ENCODE results near the gene TAOK3.
"Not testable (repeated sequence)": the region's sequence is repeated elsewhere in the genome, so short reads cannot be mapped to it uniquely, and the experiment has no call there.

The TAOK3 gene

GRCh38 chr12:118334939-118335567, 37.7 kb downstream of the TAOK3 start:
- DNase-seq, result no peak

DNA sequence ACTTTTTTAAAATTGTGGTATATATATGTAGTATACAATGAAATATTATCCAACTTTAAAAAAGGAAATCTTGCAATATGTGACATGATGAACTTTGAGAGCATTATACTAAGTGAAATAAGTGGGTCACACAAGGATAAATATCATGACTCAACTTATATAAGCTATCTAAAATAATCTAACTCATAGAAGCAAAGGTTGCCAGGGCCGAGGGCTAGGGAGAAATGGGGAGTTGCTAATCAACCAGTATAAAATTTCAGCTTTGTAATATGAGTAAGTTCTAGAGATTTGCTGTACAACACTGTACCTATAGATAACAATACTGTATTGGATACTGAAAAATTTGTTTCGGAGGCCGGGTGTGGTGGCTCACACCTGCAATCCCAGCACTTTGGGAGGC, 38.5 kb downstream of the TAOK3 start:
- DNase-seq, result no peak

DNA sequence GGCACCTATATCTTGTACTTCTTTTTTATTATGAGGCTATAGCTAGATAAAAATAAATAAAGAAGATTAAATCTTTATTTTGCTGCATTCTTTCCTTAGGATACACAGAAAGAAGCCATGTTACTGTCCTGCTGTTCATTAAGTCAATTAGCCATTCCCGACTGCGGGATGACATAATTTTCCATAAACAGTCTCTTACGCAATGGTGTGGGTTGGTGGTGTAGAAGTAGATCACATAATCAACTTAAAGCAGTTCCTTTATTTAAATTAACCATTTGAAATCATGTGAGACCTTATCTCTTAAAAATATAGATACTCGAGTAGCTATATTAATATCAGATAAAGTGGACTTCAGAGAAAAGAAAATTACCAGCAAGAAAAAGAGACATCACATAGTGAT, 40.2 kb downstream of the TAOK3 start:
- no peak for DNase-seq

GRCh38 chr12:118330421-118331018, 42.2 kb downstream of the TAOK3 start:
- DNase-seq, result no peak

- no peak for DNase-seq
Observed at GRCh38 chr12:118328486-118329330, 44.0 kb downstream of the TAOK3 start.

DNA sequence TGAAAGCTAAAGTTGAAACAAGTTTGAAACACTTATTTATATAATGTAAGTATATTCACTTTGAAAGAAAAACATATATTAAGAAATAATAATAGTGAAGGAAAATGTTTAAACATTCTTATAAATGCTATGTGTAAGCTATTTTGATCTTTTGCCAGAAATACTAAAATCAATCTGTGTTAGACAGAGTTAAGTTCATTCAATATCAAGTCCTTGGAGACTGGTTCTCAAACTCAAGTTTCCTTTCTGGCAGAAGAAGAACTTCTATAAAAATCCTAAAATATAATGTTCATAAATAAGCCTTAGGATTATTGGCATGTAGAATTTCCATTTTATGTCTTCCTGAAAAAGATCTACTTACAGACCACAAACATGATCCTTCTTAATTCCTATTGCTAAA, 45.3 kb downstream of the TAOK3 start:
- DNase-seq, result no peak

DNA sequence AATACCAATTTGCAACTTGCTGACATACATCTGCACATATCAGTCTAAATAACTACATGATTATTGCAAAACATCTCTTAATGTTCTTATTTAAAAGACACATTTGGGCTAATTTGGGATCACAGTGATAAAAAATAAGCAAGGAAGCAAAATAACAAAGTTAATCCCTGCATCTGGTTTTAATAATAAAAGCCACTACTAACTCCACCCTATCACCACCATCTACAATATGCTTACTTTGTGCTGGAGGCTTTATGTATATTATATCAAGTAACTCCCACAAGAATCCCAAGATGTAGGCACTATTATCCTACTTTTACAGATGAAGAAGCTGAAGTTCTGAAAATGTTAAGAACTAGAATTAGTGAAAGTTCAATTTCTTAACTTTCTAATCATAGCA, 45.7 kb downstream of the TAOK3 start:
- no peak for DNase-seq

DNA sequence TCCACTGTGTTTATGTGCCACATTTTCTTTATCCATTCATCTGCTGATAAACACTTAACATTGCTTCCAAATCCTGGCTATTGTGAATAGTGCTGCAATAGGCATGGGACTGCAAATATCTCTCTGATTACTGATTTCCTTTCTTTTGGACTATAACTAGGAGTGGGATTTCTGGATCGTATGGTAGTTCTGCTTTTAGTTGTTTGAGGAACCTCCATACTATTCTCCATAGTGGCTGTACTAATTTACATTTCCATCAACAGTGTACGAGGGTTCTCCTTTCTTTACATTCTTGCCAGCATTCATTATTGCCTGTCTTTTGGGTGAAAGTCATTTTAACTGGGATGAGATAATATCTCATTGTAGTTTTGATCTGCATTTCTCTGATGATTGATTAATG, 47.6 kb downstream of the TAOK3 start:
- no peak for DNase-seq

DNA sequence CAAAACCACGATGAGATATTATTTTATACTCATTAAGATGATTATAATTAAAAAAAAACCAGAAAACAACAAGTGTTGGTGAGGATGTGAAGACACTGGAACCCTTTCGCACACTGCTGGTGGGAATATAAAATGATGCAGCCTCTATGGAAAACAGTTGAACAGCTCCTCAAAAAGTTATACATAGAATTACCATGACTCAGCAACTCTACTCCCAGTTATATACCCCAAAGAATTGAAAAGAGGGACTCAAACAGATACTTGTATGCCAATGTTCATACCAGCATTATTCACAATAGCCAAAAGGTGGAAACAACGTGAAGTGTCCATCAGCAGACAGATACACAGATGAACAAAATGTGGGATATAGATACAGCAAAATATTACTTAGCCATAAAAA, 53.1 kb downstream of the TAOK3 start:
- DNase-seq, result no peak

GRCh38 chr12:118318744-118319143, 54.0 kb downstream of the TAOK3 start:
- no peak for DNase-seq

DNA sequence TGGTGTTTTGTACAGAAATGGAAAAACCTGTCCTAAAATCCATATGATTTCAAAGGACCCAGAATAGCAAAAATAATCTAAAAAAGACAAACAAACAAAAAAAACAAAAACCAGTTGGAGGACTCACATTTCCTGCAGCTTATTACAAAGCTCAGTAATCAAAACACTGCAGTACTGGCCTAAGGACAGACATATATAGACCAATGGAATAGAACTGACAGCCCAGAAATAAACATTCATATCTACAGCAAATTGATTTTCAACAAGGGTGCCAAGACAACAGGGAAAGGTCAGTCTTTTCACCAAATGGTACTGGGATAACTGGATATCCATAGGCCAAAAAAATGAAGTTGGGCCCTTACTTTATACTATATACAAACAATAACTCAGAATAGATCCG, 55.0 kb downstream of the TAOK3 start:
- no peak for DNase-seq

DNA sequence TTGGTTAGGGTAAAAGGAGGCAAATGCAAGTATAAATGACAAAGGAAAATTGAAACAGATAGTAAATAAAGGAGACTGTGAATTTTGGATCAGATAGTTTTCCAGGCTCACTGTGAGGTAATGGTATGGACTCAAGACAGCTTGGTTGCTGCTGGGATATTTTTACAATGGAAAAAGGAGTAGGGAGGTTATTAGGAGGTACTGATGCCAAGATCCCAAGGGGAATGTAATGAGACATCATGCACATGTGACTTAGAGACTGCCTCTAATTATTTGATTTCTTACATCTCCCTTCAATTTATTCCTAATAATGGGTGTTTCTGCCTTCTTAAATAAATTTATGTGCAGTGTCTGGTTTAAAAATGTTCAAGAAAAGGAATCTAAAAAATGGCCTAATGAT, 56.9 kb downstream of the TAOK3 start:
- DNase-seq, result no peak

GRCh38 chr12:118312578-118312977, 60.1 kb downstream of the TAOK3 start:
- DNase-seq, result no peak

DNA sequence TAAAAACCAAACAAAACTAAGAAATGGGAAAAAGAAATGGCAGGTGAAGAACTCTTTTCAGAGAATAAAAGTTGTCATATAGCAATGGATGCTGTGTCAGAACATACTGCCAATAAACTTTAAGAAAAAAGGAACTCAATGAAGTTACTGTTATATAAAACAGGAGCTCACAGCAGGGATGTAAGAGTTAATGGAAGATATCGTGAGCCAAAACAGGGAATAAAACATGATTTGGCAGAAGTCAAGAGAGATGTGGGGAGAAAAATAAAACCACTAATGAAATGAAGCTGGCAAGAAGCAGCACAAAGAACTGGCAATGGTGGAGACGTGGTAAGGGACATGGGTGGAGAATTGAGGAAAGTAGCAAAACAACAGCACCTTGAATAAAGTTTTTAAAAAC, 61.0 kb downstream of the TAOK3 start:
- no peak for DNase-seq

DNA sequence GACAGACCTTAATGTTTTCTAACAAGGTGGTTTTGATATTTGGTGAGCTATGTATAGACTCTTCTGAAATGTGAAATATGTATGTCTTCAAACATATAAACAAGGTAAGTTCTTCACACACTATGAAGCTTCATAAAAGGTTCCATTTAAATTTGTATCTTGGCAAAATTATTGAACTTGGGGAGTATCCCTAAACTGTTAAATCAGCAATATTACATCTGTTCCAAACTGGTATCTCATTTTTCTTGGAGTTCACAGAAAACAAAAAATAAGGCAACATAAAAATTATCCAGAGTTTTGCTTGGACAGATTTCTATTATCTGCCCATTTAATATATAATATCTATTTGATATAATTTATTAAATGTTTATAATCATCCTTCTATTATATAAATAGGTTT, 62.4 kb downstream of the TAOK3 start:
- no peak for DNase-seq

- not testable (repeated sequence) for DNase-seq
Observed at GRCh38 chr12:118308006-118308405, 64.7 kb downstream of the TAOK3 start.

GRCh38 chr12:118307069-118307954, 65.4 kb downstream of the TAOK3 start:
- DNase-seq, result no peak

DNA sequence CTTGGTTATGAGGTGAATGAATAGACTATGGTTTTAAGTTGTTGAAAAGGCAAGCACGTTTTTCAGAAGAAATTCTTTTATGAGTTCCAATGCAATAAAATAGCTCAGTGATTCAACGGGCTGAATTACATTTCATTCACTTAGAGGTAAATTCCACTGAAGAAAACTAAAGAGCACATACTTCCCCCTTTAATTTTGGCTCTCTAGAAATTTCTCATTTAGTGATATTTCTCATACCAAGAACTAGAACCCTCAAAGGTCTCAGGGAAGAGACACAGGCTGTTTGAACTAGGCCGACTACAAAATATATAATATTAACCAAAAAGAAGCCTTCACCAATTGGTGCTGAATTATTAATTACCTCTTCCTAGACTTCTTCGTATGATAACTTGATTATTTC, 68.6 kb downstream of the TAOK3 start:
- no peak for DNase-seq

GRCh38 chr12:118302053-118302452, 70.7 kb downstream of the TAOK3 start:
- DNase-seq, result no peak

GRCh38 chr12:118299791-118300460, 72.8 kb downstream of the TAOK3 start:
- DNase-seq, result no peak

DNA sequence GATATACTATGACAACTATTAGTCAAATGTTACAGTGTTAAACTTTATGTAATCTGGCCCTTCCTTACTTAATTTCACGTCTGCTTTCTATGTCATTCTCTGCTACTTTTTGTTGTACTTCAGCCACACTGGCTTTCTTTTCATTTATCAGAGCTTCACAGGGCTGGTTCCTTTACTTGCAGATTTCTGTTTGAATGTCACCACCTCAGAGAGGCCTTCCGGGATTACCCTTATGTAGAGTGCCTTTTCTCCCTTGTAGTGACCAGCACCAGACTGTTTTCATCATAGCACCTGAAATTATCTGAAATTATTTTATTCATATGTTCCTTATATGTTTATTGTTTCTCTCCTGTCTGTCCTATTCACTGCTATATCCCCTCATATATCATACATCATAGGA, 75.4 kb downstream of the TAOK3 start:
- no peak for DNase-seq

- DNase-seq, result no peak
Observed at GRCh38 chr12:118292836-118293235, 79.9 kb downstream of the TAOK3 start.

DNA sequence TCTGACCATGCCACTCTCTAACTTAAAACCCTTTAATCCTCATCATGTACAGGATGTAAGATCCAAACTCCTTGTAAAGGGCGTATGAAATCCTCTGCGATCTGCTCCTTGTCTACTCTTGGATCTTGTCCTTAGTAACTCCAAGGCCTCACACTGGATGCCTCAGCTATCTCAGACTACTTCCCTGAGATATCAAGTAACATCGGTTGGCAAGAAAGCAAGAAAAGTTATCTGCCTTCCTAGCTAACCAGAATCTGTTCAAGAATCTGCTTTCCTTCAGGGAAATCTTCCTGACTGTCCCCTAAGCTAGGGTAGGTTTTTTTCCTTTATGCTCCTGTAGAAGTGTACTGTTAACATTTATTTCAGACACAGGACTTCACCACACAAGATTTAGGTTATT, 82.6 kb downstream of the TAOK3 start:
- no peak for DNase-seq

Measured in NCI-H1694 (cell line).